HCT116 (cell line): ENCODE measurements around the gene RNF112. TPM values are rescaled to one million over a fixed set of nuclear protein-coding genes. Genes with fewer than 3 reads are reported as not detected.
"Not testable (repeated sequence)": the region's sequence is repeated elsewhere in the genome, so short reads cannot be mapped to it uniquely, and the experiment has no call there.

Source experiments
- ATAC-seq: fragments of 200-7000 bp; cut with Tn5 transposase; 2 replicates; pipeline ENCODE4 v1.9.1; 2020; ENCODE audit warnings: mild to moderate bottlenecking, moderate library complexity
- BruUV-seq: library from RNA; stranded (reverse); fragments of 400-500 nt; replicated peaks from 2 replicates; lab custom pipeline; 2021; lab: Mats Ljungman, UMichigan
- CTCF ChIA-PET: fragments of 300-600 bp; sonication (Branson Sonifier 250); formaldehyde crosslinking; loops from one replicate; lab custom pipeline; 2021; ENCODE audit warnings: antibody characterized with exemption; lab: Charles Lee
- POLR2A ChIA-PET: fragments of 300-600, 350-600 bp; sonication (Branson Sonifier 250); formaldehyde crosslinking; loops from one replicate; lab custom pipeline; 2021; ENCODE audit warnings: antibody characterized with exemption; lab: Charles Lee
- RAD21 ChIA-PET, 2 experiments: fragments of 300-600 bp; sonication (Branson Sonifier 250); formaldehyde crosslinking; loops; one replicate each; lab custom pipeline; 2023; ENCODE audit warnings: low total read pairs in 2 of 2; ENCODE audit not compliant: uncharacterized antibody in 2 of 2, unreplicated experiment in 2 of 2, low non-redundant PET in 1 of 2; lab: Charles Lee
- DNase-seq: peaks from one replicate; pipeline ENCODE4 v3.0.0-alpha.2; 2010; ENCODE audit warnings: low read depth, low spot score
- H2AFZ ChIP-seq: fragments of 200-600 bp; shearing (Covaris generic), sonication (generic); 2 replicates; pipeline ENCODE4 v1.6.1; 2017; ENCODE audit warnings: low read depth, mixed run types, mixed read lengths, antibody characterized with exemption, low read length; ENCODE audit not compliant: poor library complexity, severe bottlenecking
- H3K27ac ChIP-seq: 2 replicates; pipeline ENCODE4 v1.5.1; 2012; ENCODE audit warnings: low read depth, low read length
- H3K27me3 ChIP-seq: fragments of 200-600 bp; sonication (generic); 2 replicates; pipeline ENCODE4 v1.6.1; 2016; ENCODE audit warnings: mixed run types, low read length, mixed read lengths; ENCODE audit not compliant: insufficient read depth
- H3K36me3 ChIP-seq, 2 experiments: fragments of 200-500 bp in 1 of 2; fragments of 200-600 bp in 1 of 2; sonication (Bioruptor generic) in 1 of 2; sonication (generic) in 1 of 2; 2 replicates each; pipeline versions ENCODE4 v1.5.1 to v1.6.1; 2014 to 2016; ENCODE audit warnings: low read length in 2 of 2, inconsistent platforms in 1 of 2, mixed read lengths in 1 of 2, mixed run types in 1 of 2; ENCODE audit not compliant: insufficient read depth in 2 of 2, control insufficient read depth in 1 of 2
- H3K4me1 ChIP-seq, 2 experiments: fragments of 200-600 bp in 1 of 2; sonication (generic) in 1 of 2; 2 replicates each; pipeline versions ENCODE4 v1.5.1 to v1.6.1; 2012 to 2017; ENCODE audit warnings: low read length in 2 of 2, inconsistent platforms in 1 of 2, mild to moderate bottlenecking in 1 of 2, mixed read lengths in 1 of 2, mixed run types in 1 of 2, moderate library complexity in 1 of 2; ENCODE audit not compliant: insufficient read depth in 2 of 2, control insufficient read depth in 1 of 2
- H3K4me2 ChIP-seq: fragments of 200-600 bp; sonication (generic); 2 replicates; pipeline ENCODE4 v1.6.1; 2017; ENCODE audit warnings: mixed run types, low read length, mixed read lengths
- H3K4me3 ChIP-seq, 2 experiments: fragments of 200-600 bp in 1 of 2; sonication (generic) in 1 of 2; replicated peaks in 1 of 2; 2 replicates each; pipeline ENCODE4 v1.5.1; 2011 to 2016; ENCODE audit warnings: low read length in 2 of 2, control low read depth in 1 of 2, low read depth in 1 of 2, mild to moderate bottlenecking in 1 of 2, mixed read lengths in 1 of 2, mixed run types in 1 of 2
- H3K79me2 ChIP-seq: fragments of 200-600 bp; sonication (generic); 2 replicates; pipeline ENCODE4 v1.6.1; 2017; ENCODE audit warnings: mild to moderate bottlenecking, mixed run types, low read length, moderate library complexity, mixed read lengths; ENCODE audit not compliant: insufficient read depth
- H3K9ac ChIP-seq: fragments of 200-600 bp; sonication (generic); 2 replicates; pipeline ENCODE4 v1.6.1; 2016; ENCODE audit warnings: low read length, mixed read lengths
- H3K9me2 ChIP-seq: fragments of 200-600 bp; sonication (generic), shearing (Covaris generic); 2 replicates; pipeline ENCODE4 v1.6.1; 2017; ENCODE audit warnings: mixed run types, mild to moderate bottlenecking, moderate library complexity; ENCODE audit not compliant: insufficient read depth
- H3K9me3 ChIP-seq, 2 experiments: fragments of 200-500 bp in 1 of 2; fragments of 200-600 bp in 1 of 2; sonication (Bioruptor generic) in 1 of 2; sonication (generic) in 1 of 2; 2 replicates each; pipeline ENCODE4 v1.6.1; 2014 to 2017; ENCODE audit warnings: low read length in 2 of 2, mixed read lengths in 2 of 2, inconsistent platforms in 1 of 2, low read depth in 1 of 2, mild to moderate bottlenecking in 1 of 2, mixed run types in 1 of 2, moderate library complexity in 1 of 2; ENCODE audit not compliant: control insufficient read depth in 1 of 2, insufficient read depth in 1 of 2
- H4K20me1 ChIP-seq: fragments of 200-600 bp; sonication (generic), shearing (Covaris generic); 2 replicates; pipeline ENCODE4 v1.6.1; 2017; ENCODE audit warnings: mixed run types, mild to moderate bottlenecking, moderate library complexity; ENCODE audit not compliant: insufficient read depth
- EGR1 ChIP-seq: IDR thresholded peaks from 2 replicates; pipeline ENCODE4 v1.6.1; 2012; ENCODE audit warnings: low read depth
- EZH2 ChIP-seq: fragments of 200-600 bp; sonication (generic); IDR thresholded peaks from 2 replicates; pipeline ENCODE4 v1.6.1; 2017; ENCODE audit warnings: antibody characterized with exemption, mixed run types
- intact Hi-C: fragments of 100-400 bp; cut with micrococcal nuclease; formaldehyde crosslinking; loops from 2 replicates; pipeline ENCODE4 v1.10.0; 2022
- total RNA-seq: library from RNA; stranded (reverse); gene quantifications from one replicate; pipeline ENCODE4 v1.2.1, GENCODE V29; 2021; ENCODE audit not compliant: unreplicated experiment

Gene RNF112
- total RNA-seq, 1 experiment from 2014 or later = 0.98 TPM

GRCh38 chr17:19445105-19445504, 34.1 kb downstream of the RNF112 start:
- Histone ChIP-seq H3K4me1 (peaks cover 3 to 8% of the 10 kb centered on the region in 2 experiments; a peak in 3 of 4 replicates), H3K79me2 (no peaks in the 10 kb centered on the region), H3K9me3 (peaks cover 6% of the 10 kb centered on the region in 2 experiments; a peak in 2 of 4 replicates), H3K27ac (no peak overlapping the region), H3K36me3 (no peaks in the 10 kb centered on the region), H3K9me2 (no peaks in the 10 kb centered on the region), H3K4me2 (no peak overlapping the region), H3K27me3 (no peaks in the 10 kb centered on the region), H3K9ac (no peak overlapping the region), H2AFZ (no peak overlapping the region), H4K20me1 (no peaks in the 10 kb centered on the region), H3K4me3 (no peak overlapping the region)
- intact Hi-C loops = loop anchor here (5.0 kb wide), 1 partner anchor 322 kb away; no protein-coding TSS in a partner anchor
- ChIA-PET CTCF (interaction anchor here (1.5 kb wide), 1 partner anchor 82 kb away, joined by 7 read pairs; the partner anchor contains the start of gene B9D1), POLR2A (no interaction called here), RAD21 (no interaction called here)
- TF ChIP-seq EGR1 (no peak), EZH2 (no peak)
- BruUV-seq = no TSS peak
- DNase-seq (no peak), ATAC-seq (no peak)

GRCh38 chr17:19446577-19446976, 35.5 kb downstream of the RNF112 start:
- H3K9ac ChIP-seq, H3K9me2 ChIP-seq, ATAC-seq, H3K36me3 ChIP-seq, H3K4me1 ChIP-seq, H3K9me3 ChIP-seq, H4K20me1 ChIP-seq, H3K79me2 ChIP-seq, DNase-seq, H3K27ac ChIP-seq, H3K27me3 ChIP-seq, BruUV-seq, H3K4me3 ChIP-seq: not testable (repeated sequence)
- Histone ChIP-seq H2AFZ (peak overlapping the region; percentile 99), H3K4me2 (0 out of 2 replicates have a peak overlapping the region, but pooled peaks have one; percentile 26)
- intact Hi-C loops = loop anchor here (5.0 kb wide), 1 partner anchor 321 kb away; no protein-coding TSS in a partner anchor
- POLR2A ChIA-PET = interaction anchor here (1.0 kb wide), 1 partner anchor 84 kb away, joined by 3 read pairs; the partner anchor contains the start of gene B9D1
- RAD21 ChIA-PET = interaction anchor here (1.0 to 1.6 kb wide), 4 partner anchors 69 to 84 kb away, joined by 4 to 12 read pairs (median 8); partner anchors contain the start of genes B9D1 (in 2 of the 2) and MAPK7 (in 2 of the 2)
- CTCF ChIA-PET = interaction anchor here (0.8 to 2.5 kb wide), 13 partner anchors 8 to 320 kb away, joined by 3 to 69 read pairs (median 5); partner anchors contain the start of genes B9D1 and MAPK7
